VCaP (cell line): ENCODE data around the gene LGALS1.

Source experiments
- H3K27ac ChIP-seq: fragments of 450-650 bp; 2 replicates; pipeline ENCODE4 v1.5.1; 2017
- TF ChIP-seq, protein P1 (sequence below): fragments of 450-650 bp; conservative IDR thresholded peaks from 2 replicates; pipeline ENCODE4 v1.5.1; 2017; ENCODE audit warnings: mild to moderate bottlenecking, moderate library complexity

The LGALS1 gene

DNA sequence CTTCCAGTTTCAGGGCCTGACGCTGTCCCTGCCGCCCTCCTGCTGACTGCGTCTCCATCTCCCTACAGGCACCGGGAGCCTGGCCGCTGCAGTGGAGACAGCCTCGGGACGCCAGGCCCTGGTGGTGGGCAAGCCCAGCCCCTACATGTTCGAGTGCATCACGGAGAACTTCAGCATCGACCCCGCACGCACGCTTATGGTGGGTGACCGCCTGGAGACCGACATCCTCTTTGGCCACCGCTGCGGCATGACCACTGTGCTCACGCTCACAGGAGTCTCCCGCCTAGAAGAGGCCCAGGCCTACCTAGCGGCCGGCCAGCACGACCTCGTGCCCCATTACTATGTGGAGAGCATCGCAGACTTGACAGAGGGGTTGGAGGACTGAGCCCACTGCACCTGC lies 9.9 kb upstream of the LGALS1 start:
- no peak overlapping the region for H3K27ac ChIP-seq
- TF ChIP-seq, protein P1, sequence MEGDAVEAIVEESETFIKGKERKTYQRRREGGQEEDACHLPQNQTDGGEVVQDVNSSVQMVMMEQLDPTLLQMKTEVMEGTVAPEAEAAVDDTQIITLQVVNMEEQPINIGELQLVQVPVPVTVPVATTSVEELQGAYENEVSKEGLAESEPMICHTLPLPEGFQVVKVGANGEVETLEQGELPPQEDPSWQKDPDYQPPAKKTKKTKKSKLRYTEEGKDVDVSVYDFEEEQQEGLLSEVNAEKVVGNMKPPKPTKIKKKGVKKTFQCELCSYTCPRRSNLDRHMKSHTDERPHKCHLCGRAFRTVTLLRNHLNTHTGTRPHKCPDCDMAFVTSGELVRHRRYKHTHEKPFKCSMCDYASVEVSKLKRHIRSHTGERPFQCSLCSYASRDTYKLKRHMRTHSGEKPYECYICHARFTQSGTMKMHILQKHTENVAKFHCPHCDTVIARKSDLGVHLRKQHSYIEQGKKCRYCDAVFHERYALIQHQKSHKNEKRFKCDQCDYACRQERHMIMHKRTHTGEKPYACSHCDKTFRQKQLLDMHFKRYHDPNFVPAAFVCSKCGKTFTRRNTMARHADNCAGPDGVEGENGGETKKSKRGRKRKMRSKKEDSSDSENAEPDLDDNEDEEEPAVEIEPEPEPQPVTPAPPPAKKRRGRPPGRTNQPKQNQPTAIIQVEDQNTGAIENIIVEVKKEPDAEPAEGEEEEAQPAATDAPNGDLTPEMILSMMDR = no peak

DNA sequence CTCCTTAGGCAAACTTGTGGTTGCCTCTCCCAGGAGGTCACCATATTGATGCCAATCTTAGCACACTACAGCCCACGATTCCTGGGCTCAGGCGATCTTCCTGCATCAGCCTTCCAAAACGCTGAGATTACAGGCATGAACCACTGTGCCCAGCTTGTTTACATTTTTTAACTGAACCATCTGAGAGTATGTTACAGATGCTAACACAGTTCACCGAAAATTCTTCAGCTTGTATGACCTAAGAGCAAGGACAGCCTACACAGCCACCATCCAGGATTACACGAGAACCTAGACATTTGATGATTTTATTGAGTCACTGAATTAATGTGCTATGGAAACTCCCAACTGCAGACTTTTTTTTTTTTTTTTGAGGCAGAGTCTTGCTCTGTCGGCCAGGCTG lies 5.8 kb upstream of the LGALS1 start:
- H3K27ac ChIP-seq = no peak overlapping the region
- TF ChIP-seq, protein P1 = no peak

DNA sequence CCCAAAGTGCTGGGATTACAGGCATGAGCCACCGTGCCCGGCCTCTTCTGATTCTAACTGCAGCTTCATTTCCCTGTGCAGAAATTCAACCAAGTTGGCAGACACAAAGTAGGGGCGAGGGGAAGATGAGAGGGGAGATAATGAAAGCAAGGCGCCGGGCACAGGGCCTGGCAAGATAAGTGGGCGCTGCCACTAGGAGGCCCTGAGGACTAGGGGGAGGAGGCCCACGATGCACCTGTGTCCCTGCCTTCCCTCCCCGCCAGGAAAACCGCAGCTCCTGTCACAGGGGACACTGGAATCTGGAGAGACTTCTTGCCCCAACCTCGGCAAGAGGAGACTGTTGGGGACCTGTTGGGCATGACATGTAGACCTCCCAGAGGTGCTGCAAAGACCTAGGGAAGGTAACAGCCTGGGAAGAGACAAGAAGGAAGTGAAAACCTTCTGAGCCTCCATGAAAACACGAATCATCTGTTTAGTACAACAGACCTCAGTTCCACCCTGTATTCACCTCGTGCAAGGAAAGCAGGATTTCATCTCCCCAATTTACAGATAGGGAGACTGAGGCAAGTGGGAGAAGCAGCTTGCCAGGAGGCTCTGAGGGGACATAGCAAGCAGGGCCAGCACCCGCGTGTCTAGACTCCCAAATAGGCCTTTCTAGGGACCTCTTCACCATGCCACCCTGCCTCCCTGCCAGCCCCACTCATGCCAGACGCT lies 3.1 kb upstream of the LGALS1 start:
- TF ChIP-seq, protein P1 = no peak
- H3K27ac ChIP-seq = no peak overlapping the region

DNA sequence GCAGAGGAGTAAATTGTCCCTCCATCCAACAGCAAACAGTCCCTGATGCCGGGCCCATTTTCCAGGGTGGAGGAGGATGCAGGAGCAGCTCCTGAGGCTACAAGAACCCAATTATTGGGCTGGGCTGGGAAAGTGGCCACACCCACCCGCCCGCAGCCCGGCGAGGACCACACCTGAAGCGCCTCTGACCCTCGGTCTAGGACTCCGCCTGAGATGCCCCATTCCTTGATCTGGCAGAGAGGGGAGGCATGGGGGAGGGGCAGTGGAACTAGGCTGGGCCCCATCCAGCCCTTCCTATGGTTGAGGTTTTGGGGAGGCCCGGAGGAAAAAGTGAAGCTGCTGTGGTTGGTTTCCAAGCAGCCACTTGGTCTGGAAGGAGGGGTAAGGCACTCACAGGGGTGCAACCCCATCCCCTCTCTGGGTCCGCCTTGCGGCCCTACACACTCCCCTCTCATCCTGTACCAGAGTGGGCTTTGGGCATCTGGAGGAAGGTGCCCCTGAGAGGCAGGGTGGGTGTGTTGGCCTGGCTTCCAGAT lies 2.4 kb upstream of the LGALS1 start:
- TF ChIP-seq, protein P1 = no peak
- H3K27ac ChIP-seq = no peak overlapping the region

DNA sequence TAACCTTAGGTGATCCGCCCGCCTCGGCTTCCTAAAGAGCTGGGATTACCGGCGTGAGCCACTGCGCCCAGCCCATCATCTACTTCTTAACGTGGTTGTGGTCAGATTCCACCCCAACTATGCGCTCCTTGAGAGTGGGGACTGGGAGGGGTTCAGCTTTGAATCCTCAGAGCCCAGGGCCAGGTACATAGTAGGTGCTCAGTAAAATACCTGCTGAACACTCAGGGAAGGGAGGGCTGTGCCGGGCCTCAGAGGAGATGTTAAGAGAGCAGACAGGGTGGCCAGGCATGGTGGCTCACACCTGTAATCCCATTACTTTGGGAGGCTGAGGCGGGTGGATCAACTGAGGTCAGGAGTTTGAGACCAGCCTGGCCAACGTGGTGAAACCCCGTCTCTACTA lies 1.2 kb upstream of the LGALS1 start:
- TF ChIP-seq, protein P1 = no peak
- H3K27ac ChIP-seq = no peak overlapping the region

DNA sequence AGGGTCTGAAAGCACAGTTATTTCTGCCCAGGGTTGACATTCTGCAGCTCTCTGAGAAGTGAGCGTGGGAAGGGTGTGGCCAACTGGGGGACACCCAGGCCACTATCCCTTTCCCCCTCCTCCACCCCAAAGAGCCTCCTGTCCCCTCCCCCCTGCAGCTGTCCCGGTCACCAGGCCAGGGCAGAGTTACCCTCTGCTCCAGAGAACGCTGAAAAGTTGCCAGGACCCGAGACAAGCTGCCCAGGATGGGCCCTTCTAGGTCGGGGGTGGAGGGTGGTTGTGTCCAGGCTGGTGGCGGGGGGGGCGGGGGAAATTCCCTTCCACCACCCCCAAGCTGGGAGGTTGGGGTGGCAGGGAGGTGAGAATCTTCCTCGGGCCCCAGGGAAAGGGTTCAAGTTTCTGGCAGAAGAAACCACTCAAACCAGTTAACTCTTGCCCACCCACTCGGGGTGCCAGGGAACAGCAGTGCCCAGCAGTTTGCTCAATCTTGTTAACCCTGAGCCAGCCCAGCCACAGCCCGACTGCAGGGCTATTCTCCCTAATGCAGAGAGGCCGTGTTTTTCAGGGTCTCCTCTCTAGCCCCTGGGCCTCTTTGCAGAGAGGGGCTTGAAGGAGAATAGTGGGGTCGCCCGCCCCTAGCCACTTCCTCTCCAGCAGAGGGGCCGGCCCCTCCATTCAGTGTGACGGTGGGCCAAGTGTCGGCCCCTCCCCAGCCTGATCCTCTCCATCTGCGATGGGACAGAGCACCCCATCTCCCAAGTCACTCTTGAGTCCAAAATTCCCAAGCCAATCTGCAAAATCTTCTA lies 697 bp downstream of the LGALS1 start:
- TF ChIP-seq, protein P1 = no peak
- no peak overlapping the region for H3K27ac ChIP-seq

DNA sequence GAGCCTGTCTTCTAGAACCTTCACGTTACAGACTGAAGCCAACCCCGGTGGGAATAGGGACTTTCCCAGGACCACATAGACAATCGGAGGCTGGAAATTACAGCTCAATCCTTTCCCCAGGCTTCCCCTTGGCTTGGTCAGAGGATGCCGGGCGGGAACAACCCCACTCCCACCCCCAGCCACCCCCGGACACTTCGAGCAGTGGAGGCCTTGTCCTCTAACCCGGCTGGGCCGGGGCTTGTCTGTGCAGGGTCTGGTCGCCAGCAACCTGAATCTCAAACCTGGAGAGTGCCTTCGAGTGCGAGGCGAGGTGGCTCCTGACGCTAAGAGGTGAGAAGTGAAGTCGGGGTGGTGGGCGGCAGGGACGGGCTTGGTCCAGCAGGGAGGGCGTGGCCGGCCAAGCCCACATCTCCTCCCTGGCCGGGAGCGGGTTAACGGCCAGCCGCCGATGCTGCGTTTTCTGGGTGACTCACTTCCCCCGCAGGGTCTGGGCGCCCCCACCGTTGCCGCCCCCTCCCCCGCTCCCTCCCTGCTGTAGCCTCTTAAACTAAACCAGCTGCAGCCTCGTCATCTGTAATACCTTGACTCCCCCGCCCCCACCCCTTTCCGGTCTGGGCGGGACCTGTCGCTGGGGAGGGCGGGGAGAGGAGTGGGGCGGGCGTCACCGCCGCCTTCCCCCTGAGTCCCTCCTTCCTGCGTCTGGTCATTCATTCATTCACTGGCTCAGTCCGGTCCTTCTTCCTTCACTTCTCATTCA lies 1.5 kb downstream of the LGALS1 start:
- no peak overlapping the region for H3K27ac ChIP-seq
- TF ChIP-seq, protein P1 = no peak
